PFSK-1 (cell line): ENCODE results near the gene IQGAP2.

Experiments used
- POLR2AphosphoS5 ChIP-seq: IDR thresholded peaks from 2 replicates; pipeline ENCODE4 v1.6.1; 2012; ENCODE audit warnings: low read depth, mild to moderate bottlenecking, control low read depth, low read length, moderate library complexity
- SIN3A ChIP-seq: IDR thresholded peaks from 2 replicates; pipeline ENCODE4 v1.6.1; 2012; ENCODE audit warnings: mild to moderate bottlenecking, low read length, moderate library complexity, borderline replicate concordance; ENCODE audit not compliant: insufficient read depth

DNA sequence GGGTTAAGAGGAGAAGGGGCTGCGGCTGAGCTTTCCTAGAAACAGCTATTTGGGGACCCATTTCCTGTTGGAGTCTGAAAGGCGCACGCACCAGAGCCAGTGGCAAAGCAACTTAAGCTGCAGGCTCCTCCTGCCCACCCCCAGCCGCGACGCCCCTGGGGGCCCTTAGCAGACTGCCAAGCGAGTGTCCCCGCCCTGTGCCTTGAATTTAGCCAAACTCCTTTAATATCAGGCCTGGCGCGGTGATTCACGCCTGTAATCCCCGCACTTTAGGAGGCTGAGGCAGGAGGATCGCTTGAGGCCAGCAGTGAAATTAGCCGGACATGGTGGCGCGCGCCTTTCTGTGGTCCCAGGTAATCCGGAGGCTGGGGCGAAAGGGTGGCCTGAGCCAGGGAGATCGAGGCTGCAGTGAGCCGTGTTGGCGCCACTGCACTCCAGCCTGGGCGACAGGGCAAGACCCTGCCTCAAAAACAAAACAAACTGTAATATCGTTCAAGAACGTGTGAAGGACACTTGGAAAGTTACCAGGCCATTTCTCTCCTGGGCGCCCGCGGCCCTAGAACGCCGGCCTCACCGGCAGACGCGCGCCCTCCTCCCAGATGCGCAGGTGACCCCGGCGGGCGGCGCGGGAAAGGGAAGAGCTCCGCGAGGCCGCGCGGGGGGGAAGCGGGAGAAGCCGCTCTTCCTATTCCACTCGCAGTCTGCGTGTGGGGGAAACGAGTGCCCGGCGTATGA is 311.8 kb downstream of the IQGAP2 start:
- TF ChIP-seq SIN3A, result no peak
- TF ChIP-seq POLR2AphosphoS5, result no peak
